ENCODE results near the gene WDFY2.
A peak's percentile ranks its signal among the peaks of the same experiment; 100 is the strongest.
"Not testable (repeated sequence)": the region's sequence is repeated elsewhere in the genome, so short reads cannot be mapped to it uniquely, and the experiment has no call there.

WDFY2 gene, protein sequence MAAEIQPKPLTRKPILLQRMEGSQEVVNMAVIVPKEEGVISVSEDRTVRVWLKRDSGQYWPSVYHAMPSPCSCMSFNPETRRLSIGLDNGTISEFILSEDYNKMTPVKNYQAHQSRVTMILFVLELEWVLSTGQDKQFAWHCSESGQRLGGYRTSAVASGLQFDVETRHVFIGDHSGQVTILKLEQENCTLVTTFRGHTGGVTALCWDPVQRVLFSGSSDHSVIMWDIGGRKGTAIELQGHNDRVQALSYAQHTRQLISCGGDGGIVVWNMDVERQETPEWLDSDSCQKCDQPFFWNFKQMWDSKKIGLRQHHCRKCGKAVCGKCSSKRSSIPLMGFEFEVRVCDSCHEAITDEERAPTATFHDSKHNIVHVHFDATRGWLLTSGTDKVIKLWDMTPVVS
- total RNA-seq = 16.5 to 114 (median 63.1) reads per million in 3 experiments

DNA sequence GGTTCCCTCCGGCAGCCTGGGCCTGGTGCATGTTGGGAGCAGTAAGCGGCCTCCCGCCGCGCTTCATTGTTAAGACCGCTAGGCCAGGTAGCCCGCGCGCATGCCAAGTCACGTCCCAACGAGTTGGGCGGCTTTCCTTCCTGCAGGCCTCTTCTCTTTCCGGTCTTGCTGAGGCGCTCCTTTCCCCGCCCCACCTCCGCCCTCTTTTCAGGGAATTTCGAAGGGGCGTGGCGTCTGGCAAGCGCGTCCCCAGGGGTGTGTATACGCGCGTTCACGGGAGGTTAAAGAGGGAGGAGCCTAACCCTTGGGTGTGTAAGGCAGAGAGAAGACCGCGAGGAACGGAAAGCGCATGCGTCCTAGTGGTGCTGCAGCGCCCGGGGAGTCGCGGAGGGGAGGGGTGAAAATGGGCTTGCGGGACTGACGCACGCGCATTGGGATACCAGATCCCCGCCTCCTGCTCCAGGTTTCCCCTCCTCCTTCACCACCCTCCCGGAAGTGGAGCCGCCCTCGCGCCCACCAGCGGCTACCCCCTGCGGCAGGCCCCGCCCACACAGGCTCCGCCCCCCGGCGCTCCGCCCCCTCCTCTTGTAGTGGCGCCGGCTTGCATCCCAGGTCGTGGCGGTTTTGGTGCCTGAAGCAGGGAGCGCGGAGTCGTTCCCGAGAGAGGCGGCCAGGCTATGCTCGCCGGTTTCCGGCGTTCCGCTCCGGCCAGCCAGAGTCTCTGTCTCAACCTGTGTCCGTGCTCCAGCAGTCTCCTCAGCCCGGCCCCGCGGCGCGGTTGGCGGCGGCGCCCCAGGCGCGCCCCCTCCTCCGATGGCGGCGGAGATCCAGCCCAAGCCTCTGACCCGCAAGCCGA, at the start of gene WDFY2:
TSS of gene WDFY2 (plus strand) at position 588 of the 856 bp plus-strand sequence. CDS start at position 814, 226 bp downstream.
- DNase-seq = peak; percentile 100

GRCh38 chr13:51538591-51539179, 45.6 kb upstream of the WDFY2 start:
- DNase-seq = no peak

DNA sequence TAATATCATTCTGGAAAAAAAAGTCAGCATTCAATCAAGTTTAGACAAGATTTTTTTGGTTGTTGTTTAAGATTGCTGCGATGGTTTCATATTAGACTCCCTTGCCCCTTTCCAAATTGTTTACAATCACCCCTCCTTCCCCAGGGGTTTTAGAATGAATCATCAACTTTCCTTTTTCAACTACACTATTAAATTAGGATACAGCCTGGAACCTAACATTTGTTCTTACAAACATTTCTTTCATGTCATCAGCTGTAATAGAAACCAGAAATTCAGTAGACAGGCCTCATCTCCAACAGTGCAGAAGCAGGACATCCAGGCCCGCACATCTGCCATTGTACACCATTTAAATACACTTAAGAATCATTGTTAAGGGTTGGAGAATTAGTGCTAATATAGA, 44.4 kb upstream of the WDFY2 start:
- DNase-seq = no peak

DNA sequence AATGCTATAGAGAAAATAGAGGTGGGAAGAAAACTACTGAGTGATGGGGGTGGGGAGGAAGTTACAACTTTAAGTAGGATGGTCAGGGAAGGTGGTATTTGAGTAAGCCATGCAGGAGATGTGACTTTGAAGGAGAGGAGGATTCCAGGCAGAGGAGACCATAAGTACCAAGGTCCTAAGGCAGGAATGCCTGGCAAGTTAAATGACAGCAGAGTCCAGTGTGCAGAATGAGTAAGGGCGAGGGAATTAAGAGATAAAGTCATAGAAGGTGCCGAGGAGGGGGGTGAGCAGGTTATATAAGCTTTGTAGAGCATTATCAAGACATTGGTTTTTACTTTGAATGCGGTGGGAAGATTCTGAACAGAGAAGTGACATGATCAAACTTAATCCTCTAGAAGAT, 43.2 kb upstream of the WDFY2 start:
- no peak for DNase-seq

- no peak for DNase-seq
Observed at GRCh38 chr13:51541809-51542258, 42.4 kb upstream of the WDFY2 start.

DNA sequence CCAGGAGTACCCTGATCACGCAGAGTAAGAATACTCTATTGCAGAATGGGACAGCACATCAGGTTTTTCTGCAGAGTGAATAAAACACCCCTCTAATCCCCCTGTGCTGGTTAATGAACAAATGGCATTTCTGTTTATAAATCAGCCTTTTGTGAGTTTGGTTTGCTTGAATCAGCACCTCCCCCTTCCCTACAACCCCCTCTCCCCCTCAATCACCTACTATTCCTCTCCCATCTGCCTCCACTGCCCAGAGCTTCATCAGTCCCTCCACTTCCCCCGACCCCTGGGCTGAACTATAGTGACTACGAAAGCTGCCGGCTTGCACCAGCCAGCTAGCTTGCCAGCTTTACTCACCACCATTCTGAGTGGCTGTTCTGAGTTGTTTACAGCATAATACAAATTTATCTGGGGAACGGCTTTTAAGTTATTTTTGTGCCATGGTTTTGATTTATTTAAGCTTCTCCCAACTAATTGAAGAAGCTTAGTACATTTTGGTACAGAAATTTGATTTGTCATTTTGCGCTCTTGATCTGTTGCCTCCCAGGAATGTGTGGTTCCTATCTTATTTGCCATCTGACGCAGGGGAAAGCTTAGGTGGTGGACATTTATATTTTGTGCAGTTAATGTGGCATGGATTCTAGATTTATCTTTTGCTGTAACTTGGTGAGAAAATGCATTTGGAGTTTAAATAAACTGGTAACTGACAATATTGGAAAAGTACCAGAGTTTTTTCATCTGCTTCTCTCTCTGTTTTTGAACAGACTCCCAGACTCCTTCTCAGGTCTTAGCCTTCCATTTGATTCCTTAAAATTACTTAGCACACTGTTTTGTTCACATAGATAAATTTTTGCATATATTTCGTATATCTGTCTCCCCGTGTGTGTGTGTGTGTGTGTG, 41.7 kb upstream of the WDFY2 start:
- DNase-seq = no peak

GRCh38 chr13:51545446-51545845, 38.8 kb upstream of the WDFY2 start:
- DNase-seq = not testable (repeated sequence)

DNA sequence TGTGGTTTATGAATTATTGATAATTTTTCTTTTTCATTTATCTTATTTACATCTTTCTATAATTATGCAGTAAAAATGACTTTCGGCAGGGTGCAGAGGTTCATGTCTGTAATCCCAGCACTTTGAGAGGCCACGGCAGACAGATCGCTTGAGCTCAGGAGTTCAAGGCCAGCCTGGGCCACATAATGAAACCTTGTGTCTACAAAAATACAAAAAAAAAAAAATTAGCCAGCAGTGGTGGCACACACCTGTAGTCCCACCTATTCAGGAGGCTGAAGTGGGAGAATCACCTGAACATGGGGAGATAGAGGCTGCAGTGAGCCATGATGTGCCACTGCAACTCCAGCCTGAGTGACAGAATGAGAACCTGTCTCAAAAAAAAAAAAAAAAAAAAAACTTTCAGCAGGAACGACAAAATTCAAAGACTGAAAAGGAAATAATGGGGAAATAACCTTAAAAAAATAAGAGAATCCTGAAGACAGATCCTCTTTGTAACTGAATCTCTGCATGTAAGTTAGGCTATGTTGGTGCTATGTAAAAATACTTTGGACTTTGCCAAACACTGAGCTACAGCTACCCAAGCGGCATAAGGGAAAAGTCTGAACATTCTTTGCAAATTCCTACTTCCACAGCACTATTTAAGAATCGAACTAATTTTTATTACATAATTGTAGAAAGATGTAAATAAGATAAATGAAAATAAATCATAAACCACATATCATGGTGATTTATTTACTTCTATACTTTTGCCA, 36.7 kb upstream of the WDFY2 start:
- no peak for DNase-seq

- no peak for DNase-seq
Observed at GRCh38 chr13:51549050-51549449, 35.2 kb upstream of the WDFY2 start.

GRCh38 chr13:51549593-51549992, 34.7 kb upstream of the WDFY2 start:
- no peak for DNase-seq

- no peak for DNase-seq
Observed at GRCh38 chr13:51550151-51550550, 34.1 kb upstream of the WDFY2 start.

DNA sequence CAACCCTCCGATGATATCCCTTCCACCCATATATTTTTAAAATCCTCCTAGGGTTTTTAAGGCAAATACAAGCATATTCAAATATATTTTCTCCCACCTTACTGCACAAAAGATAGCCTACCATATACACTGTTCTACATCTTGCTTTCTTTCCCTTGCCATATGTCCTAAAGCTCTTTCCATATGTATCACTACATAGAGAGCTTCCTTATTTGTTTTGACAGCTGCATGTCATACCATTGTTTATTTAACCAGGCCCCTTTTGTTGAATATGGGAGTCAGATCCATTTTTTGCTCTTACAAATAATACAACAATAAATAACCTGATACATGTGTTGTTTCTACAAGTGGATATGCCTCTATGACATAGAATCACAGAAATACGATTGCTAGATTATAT, 32.8 kb upstream of the WDFY2 start:
- DNase-seq = no peak

- no peak for DNase-seq
Observed at GRCh38 chr13:51552027-51552426, 32.2 kb upstream of the WDFY2 start.

GRCh38 chr13:51553531-51553930, 30.7 kb upstream of the WDFY2 start:
- DNase-seq = no peak

DNA sequence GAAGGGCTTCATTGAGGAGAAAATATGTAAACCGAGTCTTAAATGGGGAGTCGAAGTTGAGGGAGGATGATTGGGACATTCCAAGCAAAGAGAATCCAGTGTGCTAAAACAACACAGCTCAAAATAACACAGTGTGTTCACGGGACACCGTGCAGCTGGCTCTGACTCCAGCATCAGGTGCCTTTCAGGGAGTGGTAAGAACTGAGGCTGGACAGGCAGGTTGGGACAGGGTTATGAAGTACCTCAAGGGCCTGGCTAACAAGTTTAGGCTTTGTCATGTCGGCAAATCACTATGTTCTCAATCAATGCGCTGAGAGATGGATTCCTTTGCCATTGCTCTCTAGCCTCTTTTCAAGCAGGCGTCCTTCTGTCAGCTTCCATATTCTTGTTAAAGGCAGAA, 27.5 kb upstream of the WDFY2 start:
- no peak for DNase-seq

- no peak for DNase-seq
Observed at GRCh38 chr13:51557438-51557837, 26.8 kb upstream of the WDFY2 start.

GRCh38 chr13:51557875-51558612, 26.2 kb upstream of the WDFY2 start:
- DNase-seq = no peak

GRCh38 chr13:51559946-51560735, 24.1 kb upstream of the WDFY2 start:
- no peak for DNase-seq

DNA sequence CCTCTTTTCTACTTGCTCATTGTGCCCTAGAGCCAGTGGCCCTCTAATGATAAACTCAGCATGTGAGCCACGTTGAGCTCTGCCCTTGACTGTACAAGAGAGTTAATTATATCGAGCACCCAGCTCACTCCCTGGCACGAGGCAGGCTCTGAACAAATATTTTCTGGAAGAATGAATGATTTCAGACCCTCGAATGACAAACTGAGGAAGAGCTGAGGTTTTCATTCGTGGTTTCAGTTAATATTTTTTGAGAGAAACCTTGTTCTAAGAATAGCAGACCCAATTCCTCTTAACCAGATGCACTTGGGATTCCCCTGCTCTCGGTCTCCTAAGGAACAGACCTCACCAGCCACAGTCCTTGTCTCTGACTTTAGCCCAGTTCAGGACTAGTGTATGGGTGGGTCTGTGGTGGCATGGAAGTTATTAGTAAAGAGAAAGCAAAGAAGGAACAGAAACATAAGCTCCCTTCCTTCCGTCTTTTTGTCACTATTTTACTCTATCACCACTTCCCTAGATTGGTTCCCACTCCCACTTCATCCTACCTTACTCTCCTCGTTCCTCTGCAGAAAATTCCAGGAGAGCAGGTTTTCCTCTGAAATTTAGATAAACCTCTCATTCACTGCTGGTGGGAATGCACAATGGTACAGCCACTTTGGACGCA, 22.1 kb upstream of the WDFY2 start:
- DNase-seq = no peak

Data from central memory CD4-positive, alpha-beta T cell (primary cell).